GM10266 (cell line): ENCODE results near the gene USP36.

Experiments used
- DNase-seq: peaks from one replicate; pipeline ENCODE4 v3.0.0; 2012; ENCODE audit errors: extremely low spot score
- CTCF ChIP-seq: IDR thresholded peaks from 2 replicates; pipeline ENCODE4 v1.5.1; 2012; ENCODE audit warnings: mild to moderate bottlenecking, low read depth; ENCODE audit not compliant: control insufficient read depth, insufficient read depth; ENCODE audit errors: missing control alignments

Gene USP36

GRCh38 chr17:78826421-78826820 is 14.2 kb downstream of the USP36 start:
- no peak for TF ChIP-seq CTCF
- DNase-seq, result no peak

- DNase-seq, result no peak
- TF ChIP-seq CTCF, result no peak
These were observed 14.9 kb downstream of the USP36 start for GRCh38 chr17:78825696-78826095.

GRCh38 chr17:78824240-78824639 is 16.4 kb downstream of the USP36 start:
- TF ChIP-seq CTCF, result no peak
- DNase-seq, result no peak

- TF ChIP-seq CTCF, result no peak
- no peak for DNase-seq
These were observed 17.1 kb downstream of the USP36 start for GRCh38 chr17:78823282-78824046.

- TF ChIP-seq CTCF, result no peak
- DNase-seq, result no peak
These were observed 18.1 kb downstream of the USP36 start for GRCh38 chr17:78822552-78822951.

- TF ChIP-seq CTCF, result no peak
- DNase-seq, result no peak
These were observed 18.7 kb downstream of the USP36 start for GRCh38 chr17:78821961-78822360.

GRCh38 chr17:78820841-78821240 is 19.8 kb downstream of the USP36 start:
- no peak for DNase-seq
- TF ChIP-seq CTCF, result no peak
